Mesothelial cell of epicardium (in vitro differentiated cells): ENCODE measurements around the gene ACTR3C. TPM values are rescaled to one million over a fixed set of nuclear protein-coding genes. Genes with fewer than 3 reads are reported as not detected.
A peak's percentile ranks its signal among the peaks of the same experiment; 100 is the strongest.

Experiments used
- DNase-seq, 2 experiments: peaks; one replicate each; pipeline ENCODE4 v3.0.0; 2021; ENCODE audit warnings: low spot score in 2 of 2; ENCODE audit not compliant: unreplicated experiment in 2 of 2
- H3K27ac Mint-ChIP-seq: 2 replicates; pipeline ENCODE4 v1.8.0; 2021; ENCODE audit warnings: mixed read lengths
- H3K27me3 Mint-ChIP-seq: 2 replicates; pipeline ENCODE4 v1.8.0; 2021; ENCODE audit warnings: low read depth, mixed read lengths
- H3K36me3 Mint-ChIP-seq: 2 replicates; pipeline ENCODE4 v1.8.0; 2021; ENCODE audit warnings: mixed read lengths
- H3K4me1 Mint-ChIP-seq: 2 replicates; pipeline ENCODE4 v1.8.0; 2021; ENCODE audit warnings: mixed read lengths
- H3K4me3 Mint-ChIP-seq: 2 replicates; pipeline ENCODE4 v1.8.0; 2021; ENCODE audit warnings: mild to moderate bottlenecking, moderate library complexity, mixed read lengths
- H3K9me3 Mint-ChIP-seq: 2 replicates; pipeline ENCODE4 v1.8.0; 2021; ENCODE audit warnings: mixed read lengths
- CTCF ChIP-seq: fragments of 200-600 bp; sonication (generic); IDR thresholded peaks from one replicate; pipeline ENCODE4 v1.5.0; 2021; ENCODE audit warnings: antibody characterized with exemption; ENCODE audit not compliant: unreplicated experiment
- total RNA-seq: library from RNA; stranded (reverse); gene quantifications from 3 replicates; pipeline ENCODE4 v1.2.1, GENCODE V29; 2021

ACTR3C gene
- total RNA-seq, 1 donor from 2014 or later, result 0.40 TPM

DNA sequence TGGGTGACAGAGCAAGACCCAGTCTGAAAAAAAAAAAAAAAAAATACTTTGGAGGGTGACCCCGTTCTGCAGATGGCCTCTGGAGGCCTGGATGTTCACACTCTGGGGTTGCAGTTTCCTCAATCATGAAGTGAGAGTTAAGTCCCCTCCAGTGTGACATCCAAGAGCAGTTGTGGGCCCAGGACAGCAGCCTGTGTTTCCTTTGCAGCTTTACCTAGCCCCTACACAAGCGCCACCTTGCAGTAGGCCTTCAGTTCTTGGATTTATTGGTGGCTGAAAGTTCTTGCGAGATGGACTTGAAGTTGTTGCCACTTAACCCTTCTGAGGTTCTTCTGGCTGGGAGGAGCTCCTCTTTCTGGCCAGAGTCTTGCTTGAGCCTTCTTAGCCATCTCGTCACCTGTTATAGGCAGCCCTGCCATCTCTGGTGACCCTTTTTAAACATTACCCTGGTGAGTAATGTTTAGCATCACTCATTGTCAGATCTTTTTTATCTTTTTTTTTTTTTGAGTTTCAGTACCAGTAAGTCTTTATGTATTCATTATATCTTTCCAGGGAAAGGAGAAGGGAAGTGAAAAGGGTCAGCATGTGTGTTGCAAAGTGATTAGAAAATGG, 3.4 kb upstream of the ACTR3C start:
- no peaks in the 10 kb centered on the region for H3K4me1 Mint-ChIP-seq
- H3K9me3 Mint-ChIP-seq, result no peaks in the 10 kb centered on the region
- H3K27me3 Mint-ChIP-seq, result no peaks in the 10 kb centered on the region
- no peak overlapping the region for H3K27ac Mint-ChIP-seq
- no peak for DNase-seq
- no peak overlapping the region for H3K4me3 Mint-ChIP-seq
- no peak for TF ChIP-seq CTCF
- H3K36me3 Mint-ChIP-seq, result no peaks in the 10 kb centered on the region

GRCh38 chr7:150325901-150326300, 2.6 kb upstream of the ACTR3C start:
- no peak for DNase-seq
- TF ChIP-seq CTCF, result no peak
- no peak overlapping the region for H3K27ac Mint-ChIP-seq
- H3K4me1 Mint-ChIP-seq, result peaks cover 4% of the 10 kb centered on the region
- no peaks in the 10 kb centered on the region for H3K36me3 Mint-ChIP-seq
- no peaks in the 10 kb centered on the region for H3K9me3 Mint-ChIP-seq
- no peaks in the 10 kb centered on the region for H3K27me3 Mint-ChIP-seq
- H3K4me3 Mint-ChIP-seq, result no peak overlapping the region

DNA sequence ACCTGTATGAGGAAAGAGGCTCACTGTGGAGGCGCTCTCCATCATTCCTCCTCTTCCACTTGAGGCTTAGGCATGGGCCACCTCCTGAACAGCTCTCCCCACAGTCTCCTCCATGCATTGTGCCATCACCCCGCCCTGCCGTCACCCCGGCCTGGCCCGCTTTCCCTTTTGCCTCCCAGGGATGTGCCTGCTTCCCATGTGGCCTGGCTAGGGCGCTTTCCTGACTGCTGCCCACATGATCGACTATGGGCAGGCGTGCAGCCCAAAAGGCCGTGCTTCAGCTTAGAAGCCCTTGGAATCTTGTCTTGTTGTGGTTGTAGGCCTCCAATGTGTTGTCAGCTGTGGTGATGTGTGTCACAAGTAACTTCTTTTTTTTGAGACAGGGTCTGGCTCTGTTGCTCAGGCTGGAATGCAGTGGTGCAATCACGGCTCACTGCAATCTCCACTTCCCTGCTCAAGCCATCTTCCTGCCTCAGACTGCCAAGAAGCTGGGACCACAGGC, 1.8 kb upstream of the ACTR3C start:
- Mint-ChIP-seq H3K27me3 (no peaks in the 10 kb centered on the region), H3K4me3 (no peak overlapping the region), H3K9me3 (no peaks in the 10 kb centered on the region), H3K27ac (no peak overlapping the region), H3K36me3 (no peaks in the 10 kb centered on the region), H3K4me1 (peaks cover 6% of the 10 kb centered on the region)
- no peak for TF ChIP-seq CTCF
- no peak for DNase-seq

GRCh38 chr7:150324373-150324961, 1.1 kb upstream of the ACTR3C start:
- no peaks in the 10 kb centered on the region for H3K27me3 Mint-ChIP-seq
- no peaks in the 10 kb centered on the region for H3K9me3 Mint-ChIP-seq
- no peaks in the 10 kb centered on the region for H3K36me3 Mint-ChIP-seq
- no peak for TF ChIP-seq CTCF
- H3K27ac Mint-ChIP-seq, result no peak overlapping the region
- peaks cover 6% of the 10 kb centered on the region for H3K4me1 Mint-ChIP-seq
- peak overlapping the region; percentile 71 for H3K4me3 Mint-ChIP-seq
- DNase-seq, result no peak

DNA sequence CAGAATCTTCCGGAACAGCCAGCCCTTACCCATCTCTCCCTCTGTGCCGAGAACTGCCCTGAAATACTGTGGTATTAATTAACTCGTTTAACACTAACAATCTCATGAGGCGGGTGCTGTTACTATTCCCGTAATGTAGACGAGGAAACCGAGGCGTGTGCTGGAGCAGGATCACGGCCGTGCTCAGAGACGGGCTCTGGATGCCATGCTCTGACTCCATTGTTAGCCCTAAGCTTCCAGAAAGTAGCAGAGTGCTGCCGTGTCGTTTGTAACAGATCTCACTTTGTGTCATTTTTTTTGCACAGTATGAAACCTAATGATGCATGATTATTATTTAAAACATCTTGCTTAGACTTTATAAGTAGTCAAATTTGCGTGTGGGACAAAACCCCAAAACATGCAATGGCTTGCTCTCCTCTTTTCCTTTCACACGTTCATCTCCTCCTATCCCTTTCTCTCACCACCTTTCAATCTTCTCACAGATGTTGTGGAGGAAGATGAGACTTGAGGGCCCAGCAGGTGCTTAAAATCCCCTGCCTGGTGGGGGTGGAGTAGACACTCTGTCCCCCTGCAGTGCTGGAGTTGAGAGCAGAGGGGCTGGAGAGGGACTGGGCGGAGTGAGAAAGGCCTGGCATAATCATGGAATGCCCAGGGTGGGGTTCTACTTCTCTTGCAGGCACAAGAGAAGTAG, 482 bp upstream of the ACTR3C start:
- peak overlapping the region; percentile 71 for H3K27ac Mint-ChIP-seq
- H3K36me3 Mint-ChIP-seq, result no peaks in the 10 kb centered on the region
- H3K4me1 Mint-ChIP-seq, result peaks cover 6% of the 10 kb centered on the region
- TF ChIP-seq CTCF, result no peak
- H3K9me3 Mint-ChIP-seq, result no peaks in the 10 kb centered on the region
- H3K4me3 Mint-ChIP-seq, result peak overlapping the region; percentile 71
- DNase-seq, result no peak
- no peaks in the 10 kb centered on the region for H3K27me3 Mint-ChIP-seq
